Neuronal stem cell (in vitro differentiated cells): ENCODE data around the gene TNIP1.

Experiments used
- DNase-seq: peaks from one replicate; pipeline ENCODE4 v3.0.0-alpha.2; 2013; ENCODE audit warnings: low spot score
- H2AFZ ChIP-seq: one replicate; pipeline ENCODE4 v1.6.1; 2013; ENCODE audit warnings: mild to moderate bottlenecking, low read length, inconsistent platforms
- H2AK5ac ChIP-seq: 2 replicates; pipeline ENCODE4 v1.6.1; 2013; ENCODE audit warnings: low read depth, mild to moderate bottlenecking, inconsistent platforms, low read length, moderate library complexity, mixed read lengths
- H2BK120ac ChIP-seq: 2 replicates; pipeline ENCODE4 v1.6.1; 2013; ENCODE audit warnings: low read depth, mild to moderate bottlenecking, inconsistent platforms, low read length, moderate library complexity, mixed read lengths
- H2BK12ac ChIP-seq: one replicate; pipeline ENCODE4 v1.6.1; 2013; ENCODE audit warnings: low read length, inconsistent platforms
- H2BK15ac ChIP-seq: 2 replicates; pipeline ENCODE4 v1.6.1; 2013; ENCODE audit warnings: mild to moderate bottlenecking, low read length, inconsistent platforms, mixed read lengths
- H2BK5ac ChIP-seq: one replicate; pipeline ENCODE4 v1.6.1; 2013; ENCODE audit warnings: inconsistent platforms, mild to moderate bottlenecking, low read length, moderate library complexity
- H3K14ac ChIP-seq: one replicate; pipeline ENCODE4 v1.6.1; 2013; ENCODE audit warnings: low read length, inconsistent platforms
- H3K18ac ChIP-seq: 2 replicates; pipeline ENCODE4 v1.6.1; 2013; ENCODE audit warnings: low read length, inconsistent platforms
- H3K23ac ChIP-seq: 2 replicates; pipeline ENCODE4 v1.6.1; 2013; ENCODE audit warnings: low read depth, mild to moderate bottlenecking, mixed read lengths, low read length, inconsistent platforms; ENCODE audit not compliant: poor library complexity
- H3K27ac ChIP-seq: replicated peaks from 3 replicates; pipeline ENCODE4 v1.5.1; 2013; ENCODE audit warnings: low read length, inconsistent platforms
- H3K27me3 ChIP-seq, 3 experiments: 2 replicates each; pipeline ENCODE4 v1.6.1; 2013; ENCODE audit warnings: low read length in 3 of 3, mild to moderate bottlenecking in 2 of 3, inconsistent platforms in 1 of 3, low read depth in 1 of 3, mixed read lengths in 1 of 3, moderate library complexity in 1 of 3; ENCODE audit not compliant: control insufficient read depth in 3 of 3, insufficient read depth in 3 of 3
- H3K36me3 ChIP-seq, 2 donors: replicated peaks in 1 of 2; 2 replicates each; pipeline ENCODE4 v1.6.1; 2013; ENCODE audit warnings: low read length in 2 of 2; ENCODE audit not compliant: control insufficient read depth in 2 of 2, insufficient read depth in 2 of 2
- H3K4ac ChIP-seq: 2 replicates; pipeline ENCODE4 v1.6.1; 2013; ENCODE audit warnings: inconsistent platforms, mild to moderate bottlenecking, low read length, moderate library complexity
- H3K4me1 ChIP-seq, 2 donors: 1 replicate in 1 of 2; 2 replicates in 1 of 2; pipeline ENCODE4 v1.6.1; 2013; ENCODE audit warnings: low read length in 2 of 2, low read depth in 1 of 2; ENCODE audit not compliant: control insufficient read depth in 2 of 2, insufficient read depth in 1 of 2
- H3K4me2 ChIP-seq: one replicate; pipeline ENCODE4 v1.6.1; 2013; ENCODE audit warnings: mild to moderate bottlenecking, low read length, inconsistent platforms; ENCODE audit not compliant: insufficient read depth, poor library complexity, severe bottlenecking
- H3K4me3 ChIP-seq, 2 donors: 2 replicates each; pipeline ENCODE4 v1.5.1; 2013; ENCODE audit warnings: low read length in 2 of 2, mild to moderate bottlenecking in 2 of 2, inconsistent platforms in 1 of 2, moderate library complexity in 1 of 2
- H3K79me1 ChIP-seq: one replicate; pipeline ENCODE4 v1.6.1; 2013; ENCODE audit warnings: low read depth, mild to moderate bottlenecking, inconsistent platforms, low read length, moderate library complexity
- H3K9ac ChIP-seq: one replicate; pipeline ENCODE4 v1.6.1; 2013; ENCODE audit warnings: mild to moderate bottlenecking, low read depth, low read length, inconsistent platforms; ENCODE audit not compliant: poor library complexity
- H3K9me3 ChIP-seq, 2 donors: replicated peaks in 1 of 2; 2 replicates each; pipeline versions ENCODE3 to v1.6.1; 2013; ENCODE audit warnings: low read length in 2 of 2, mild to moderate bottlenecking in 2 of 2, inconsistent platforms in 1 of 2, low read depth in 1 of 2, mixed read lengths in 1 of 2, moderate library complexity in 1 of 2; ENCODE audit not compliant: control insufficient read depth in 2 of 2, insufficient read depth in 1 of 2
- H4K8ac ChIP-seq: one replicate; pipeline ENCODE4 v1.6.1; 2013; ENCODE audit warnings: low read depth, mild to moderate bottlenecking, inconsistent platforms, low read length, moderate library complexity
- H4K91ac ChIP-seq: one replicate; pipeline ENCODE4 v1.6.1; 2013; ENCODE audit warnings: low read length, low read depth, mild to moderate bottlenecking, inconsistent platforms; ENCODE audit not compliant: poor library complexity
- WGBS, 2 donors: extraction: QIAGEN DNeasy Blood & Tissue Kit; methylation state at CpG; one replicate each; pipeline ENCODE4 v1.1.7; 2013; ENCODE audit warnings: missing lambda C conversion rate in 2 of 2, mixed read lengths in 1 of 2; ENCODE audit not compliant: insufficient read length in 2 of 2, insufficient replicate concordance in 1 of 2; ENCODE audit errors: extremely low coverage in 2 of 2; 5-methylcytosine and 5-hydroxymethylcytosine counted together

The TNIP1 gene

GRCh38 chr5:151084363-151084762 lies 3.5 kb upstream of the TNIP1 start:
- H3K18ac ChIP-seq: no peak overlapping the region
- no peak overlapping the region for H3K9ac ChIP-seq
- no peak overlapping the region for H2BK120ac ChIP-seq
- H2AK5ac ChIP-seq: no peak overlapping the region
- no peak overlapping the region for H2BK5ac ChIP-seq
- no peak overlapping the region for H3K14ac ChIP-seq
- H3K27me3 ChIP-seq: peaks cover 0 to 10% (median 0%) of the 10 kb centered on the region in 3 experiments
- WGBS, 2 donors: no CpG with 5 or more reads among the region's 7 CpGs
- no peaks in the 10 kb centered on the region for H3K36me3 ChIP-seq
- H3K4ac ChIP-seq: no peak overlapping the region
- H3K4me1 ChIP-seq: peaks cover 0 to 4% of the 10 kb centered on the region in 2 donors
- no peak overlapping the region for H2BK15ac ChIP-seq
- DNase-seq: no peak
- no peak overlapping the region for H3K23ac ChIP-seq
- H3K9me3 ChIP-seq: no peaks in the 10 kb centered on the region
- no peak overlapping the region for H4K8ac ChIP-seq
- no peak overlapping the region for H2AFZ ChIP-seq
- H2BK12ac ChIP-seq: no peak overlapping the region
- no peak overlapping the region for H3K4me2 ChIP-seq
- H3K79me1 ChIP-seq: peaks cover 3% of the 10 kb centered on the region
- H3K4me3 ChIP-seq: no peak overlapping the region
- H3K27ac ChIP-seq: no peak overlapping the region
- no peak overlapping the region for H4K91ac ChIP-seq

- Histone ChIP-seq H3K9me3 (no peaks in the 10 kb centered on the region), H3K4ac (no peak overlapping the region), H3K23ac (no peak overlapping the region)
Measured at GRCh38 chr5:151083081-151083676, 2.3 kb upstream of the TNIP1 start.

GRCh38 chr5:151082282-151082902 lies 1.6 kb upstream of the TNIP1 start:
- no peak overlapping the region for H2BK15ac ChIP-seq
- H3K4me2 ChIP-seq: no peak overlapping the region
- no peak overlapping the region for H3K27ac ChIP-seq
- H2AK5ac ChIP-seq: no peak overlapping the region
- no peak overlapping the region for H4K8ac ChIP-seq
- no peak overlapping the region for H2BK12ac ChIP-seq
- peaks cover 2 to 3% of the 10 kb centered on the region in 2 donors for H3K36me3 ChIP-seq
- H2BK5ac ChIP-seq: no peak overlapping the region
- no peak overlapping the region for H3K18ac ChIP-seq
- H3K4ac ChIP-seq: no peak overlapping the region
- no peak overlapping the region for H3K14ac ChIP-seq
- no peak overlapping the region for H2AFZ ChIP-seq
- H3K4me3 ChIP-seq: no peak overlapping the region
- H3K27me3 ChIP-seq: peaks cover 0 to 10% (median 0%) of the 10 kb centered on the region in 3 experiments
- WGBS, 2 donors: no CpG with 5 or more reads among the region's 6 CpGs
- H3K9ac ChIP-seq: no peak overlapping the region
- H3K79me1 ChIP-seq: peaks cover 3% of the 10 kb centered on the region
- H3K4me1 ChIP-seq: peaks cover 0 to 4% of the 10 kb centered on the region in 2 donors
- no peaks in the 10 kb centered on the region for H3K9me3 ChIP-seq
- peak; percentile 17 for DNase-seq
- no peak overlapping the region for H3K23ac ChIP-seq
- no peak overlapping the region for H2BK120ac ChIP-seq
- no peak overlapping the region for H4K91ac ChIP-seq

More at GRCh38 chr5:151083081-151083676, 2.3 kb upstream of the TNIP1 start:
- no peak overlapping the region for H3K4me3 ChIP-seq
- H4K91ac ChIP-seq: no peak overlapping the region
- no CpG with 5 or more reads among the region's 3 CpGs for WGBS, 2 donors
- no peak overlapping the region for H3K4me2 ChIP-seq
- H2BK120ac ChIP-seq: no peak overlapping the region
- H2AK5ac ChIP-seq: no peak overlapping the region
- peaks cover 0 to 10% (median 0%) of the 10 kb centered on the region in 3 experiments for H3K27me3 ChIP-seq
- H2BK12ac ChIP-seq: no peak overlapping the region
- H2BK15ac ChIP-seq: no peak overlapping the region
- no peak overlapping the region for H2BK5ac ChIP-seq
- no peak overlapping the region for H4K8ac ChIP-seq
- H3K36me3 ChIP-seq: peaks cover 2 to 3% of the 10 kb centered on the region in 2 donors
- no peak overlapping the region for H2AFZ ChIP-seq
- H3K14ac ChIP-seq: no peak overlapping the region
- H3K79me1 ChIP-seq: peaks cover 3% of the 10 kb centered on the region
- peaks cover 0 to 4% of the 10 kb centered on the region in 2 donors for H3K4me1 ChIP-seq
- no peak overlapping the region for H3K27ac ChIP-seq
- DNase-seq: no peak
- peak overlapping the region; percentile 7 for H3K9ac ChIP-seq
- no peak overlapping the region for H3K18ac ChIP-seq

- H3K9me3 ChIP-seq: no peaks in the 10 kb centered on the region
- H3K27ac ChIP-seq: peak overlapping the region; percentile 54
- no CpG with 5 or more reads among the region's 15 CpGs for WGBS, 2 donors
- peak overlapping the region; percentile 94 for H3K9ac ChIP-seq
- DNase-seq: no peak
- no peak overlapping the region for H3K14ac ChIP-seq
- no peak overlapping the region for H4K8ac ChIP-seq
- peaks cover 3% of the 10 kb centered on the region for H3K79me1 ChIP-seq
- H2BK15ac ChIP-seq: no peak overlapping the region
- peak overlapping the region; percentile 78 to 98 for H3K4me3 ChIP-seq
- peaks cover 0 to 7% (median 0%) of the 10 kb centered on the region in 3 experiments for H3K27me3 ChIP-seq
- H2BK120ac ChIP-seq: no peak overlapping the region
- H2BK5ac ChIP-seq: peak overlapping the region; percentile 85
- peak overlapping the region; percentile 98 for H2AFZ ChIP-seq
- peaks cover 0 to 4% of the 10 kb centered on the region in 2 donors for H3K4me1 ChIP-seq
- H3K4ac ChIP-seq: no peak overlapping the region
- no peak overlapping the region for H4K91ac ChIP-seq
- H3K18ac ChIP-seq: peak overlapping the region; percentile 99
- H3K36me3 ChIP-seq: peaks cover 2 to 3% of the 10 kb centered on the region in 2 donors
- H3K23ac ChIP-seq: peak overlapping the region; percentile 38
- H3K4me2 ChIP-seq: peak overlapping the region; percentile 55
- no peak overlapping the region for H2BK12ac ChIP-seq
- H2AK5ac ChIP-seq: no peak overlapping the region
Measured at GRCh38 chr5:151081431-151082281, 822 bp upstream of the TNIP1 start.
